HG03060 (cell line): ENCODE results near the gene CRACDL.

Source experiments
- ATAC-seq: cut with Tn5 transposase; IDR thresholded peaks from one replicate; pipeline ENCODE4 v1.9.1; 2021; ENCODE audit warnings: low read depth, moderate number of reproducible peaks; ENCODE audit not compliant: unreplicated experiment

The CRACDL gene

GRCh38 chr2:98781822-98782221 lies 154.2 kb downstream of the CRACDL start:
- ATAC-seq, result no peak

GRCh38 chr2:98778741-98779483 lies 157.1 kb downstream of the CRACDL start:
- ATAC-seq, result no peak

- no peak for ATAC-seq
Measured at GRCh38 chr2:98778151-98778550, 157.9 kb downstream of the CRACDL start.

- no peak for ATAC-seq
Measured at GRCh38 chr2:98777710-98778109, 158.3 kb downstream of the CRACDL start.

- no peak for ATAC-seq
Measured at GRCh38 chr2:98777076-98777475, 158.9 kb downstream of the CRACDL start.

GRCh38 chr2:98776136-98776535 lies 159.9 kb downstream of the CRACDL start:
- no peak for ATAC-seq

GRCh38 chr2:98775146-98775986 lies 160.7 kb downstream of the CRACDL start:
- no peak for ATAC-seq

- no peak for ATAC-seq
Measured at GRCh38 chr2:98773907-98774306, 162.1 kb downstream of the CRACDL start.

GRCh38 chr2:98773169-98773568 lies 162.9 kb downstream of the CRACDL start:
- no peak for ATAC-seq

- no peak for ATAC-seq
Measured at GRCh38 chr2:98772536-98772935, 163.5 kb downstream of the CRACDL start.

GRCh38 chr2:98771721-98772524 lies 164.1 kb downstream of the CRACDL start:
- no peak for ATAC-seq

GRCh38 chr2:98771264-98771663 lies 164.8 kb downstream of the CRACDL start:
- ATAC-seq, result no peak

- ATAC-seq, result no peak
Measured at GRCh38 chr2:98769784-98770183, 166.2 kb downstream of the CRACDL start.

- ATAC-seq, result no peak
Measured at GRCh38 chr2:98769114-98769476, 166.9 kb downstream of the CRACDL start.

- no peak for ATAC-seq
Measured at GRCh38 chr2:98768384-98769113, 167.5 kb downstream of the CRACDL start.

GRCh38 chr2:98764499-98764898 lies 171.5 kb downstream of the CRACDL start:
- no peak for ATAC-seq

GRCh38 chr2:98763209-98763951 lies 172.6 kb downstream of the CRACDL start:
- ATAC-seq, result no peak

- ATAC-seq, result no peak
Measured at GRCh38 chr2:98761909-98762308, 174.1 kb downstream of the CRACDL start.

- ATAC-seq, result no peak
Measured at GRCh38 chr2:98761267-98761781, 174.7 kb downstream of the CRACDL start.
